ENCODE measurements around the gene IL1R1.
"Not testable (repeated sequence)": the region's sequence is repeated elsewhere in the genome, so short reads cannot be mapped to it uniquely, and the experiment has no call there.

IL1R1 gene

GRCh38 chr2:102110596-102111334, 31.8 kb upstream of the IL1R1 start:
- DNase-seq (ENCODE audit: low read depth), result no peak

GRCh38 chr2:102111823-102112222, 30.7 kb upstream of the IL1R1 start:
- no peak for DNase-seq (ENCODE audit: low read depth)

GRCh38 chr2:102112271-102112670, 30.3 kb upstream of the IL1R1 start:
- DNase-seq (ENCODE audit: low read depth), result no peak

- no peak for DNase-seq (ENCODE audit: low read depth)
These were observed 29.6 kb upstream of the IL1R1 start for GRCh38 chr2:102112692-102113665.

GRCh38 chr2:102114290-102114721, 28.2 kb upstream of the IL1R1 start:
- no peak for DNase-seq (ENCODE audit: low read depth)

GRCh38 chr2:102114851-102115497, 27.6 kb upstream of the IL1R1 start:
- no peak for DNase-seq (ENCODE audit: low read depth)

GRCh38 chr2:102116630-102117471, 25.7 kb upstream of the IL1R1 start:
- DNase-seq (ENCODE audit: low read depth), result no peak

GRCh38 chr2:102117472-102117858, 25.1 kb upstream of the IL1R1 start:
- no peak for DNase-seq (ENCODE audit: low read depth)

GRCh38 chr2:102119255-102119654, 23.3 kb upstream of the IL1R1 start:
- DNase-seq (ENCODE audit: low read depth), result no peak

- no peak for DNase-seq (ENCODE audit: low read depth)
These were observed 22.3 kb upstream of the IL1R1 start for GRCh38 chr2:102120261-102120660.

GRCh38 chr2:102120701-102121159, 21.8 kb upstream of the IL1R1 start:
- no peak for DNase-seq (ENCODE audit: low read depth)

GRCh38 chr2:102122115-102122514, 20.4 kb upstream of the IL1R1 start:
- DNase-seq (ENCODE audit: low read depth), result no peak

- no peak for DNase-seq (ENCODE audit: low read depth)
These were observed 19.6 kb upstream of the IL1R1 start for GRCh38 chr2:102122909-102123308.

GRCh38 chr2:102124421-102124820, 18.1 kb upstream of the IL1R1 start:
- not testable (repeated sequence) for DNase-seq (ENCODE audit: low read depth)

GRCh38 chr2:102126169-102126568, 16.4 kb upstream of the IL1R1 start:
- no peak for DNase-seq (ENCODE audit: low read depth)

- no peak for DNase-seq (ENCODE audit: low read depth)
These were observed 15.9 kb upstream of the IL1R1 start for GRCh38 chr2:102126660-102127059.

GRCh38 chr2:102129082-102129481, 13.5 kb upstream of the IL1R1 start:
- no peak for DNase-seq (ENCODE audit: low read depth)

- DNase-seq (ENCODE audit: low read depth), result no peak
These were observed 12.4 kb upstream of the IL1R1 start for GRCh38 chr2:102129951-102130646.

GRCh38 chr2:102130647-102130991, 11.9 kb upstream of the IL1R1 start:
- no peak for DNase-seq (ENCODE audit: low read depth)

- no peak for DNase-seq (ENCODE audit: low read depth)
These were observed 11.0 kb upstream of the IL1R1 start for GRCh38 chr2:102131564-102131963.

- no peak for DNase-seq (ENCODE audit: low read depth)
These were observed 5.4 kb upstream of the IL1R1 start for GRCh38 chr2:102137138-102137537.

Data from T follicular helper cell (primary cell).